Small intestine (tissue), 7 donors: ENCODE data around the gene OBSCN. TPM values are rescaled to one million over a fixed set of nuclear protein-coding genes. Genes with fewer than 3 reads are reported as not detected.
"Not testable (repeated sequence)": the region's sequence is repeated elsewhere in the genome, so short reads cannot be mapped to it uniquely, and the experiment has no call there.

Experiments used
- DNase-seq, 2 donors: peaks; one replicate each; pipeline versions ENCODE4 v3.0.0 to v3.0.0-alpha.2; 2013
- FAIRE-seq: peaks from 2 replicates; lab custom pipeline; 2012; peaks lifted over from hg19 to GRCh38; lab: Jason Lieb, UNC
- H3K27ac ChIP-seq, 3 donors: one replicate each; pipeline ENCODE4 v1.5.1; 2013; ENCODE audit warnings: low read length in 2 of 3, mild to moderate bottlenecking in 2 of 3, control low read depth in 1 of 3, inconsistent platforms in 1 of 3, low read depth in 1 of 3, moderate library complexity in 1 of 3
- H3K27me3 ChIP-seq, 3 donors: one replicate each; pipeline ENCODE4 v1.6.1; 2013; ENCODE audit warnings: low read length in 3 of 3, inconsistent platforms in 1 of 3; ENCODE audit not compliant: control insufficient read depth in 3 of 3, insufficient read depth in 3 of 3
- H3K36me3 ChIP-seq, 3 donors: one replicate each; pipeline ENCODE4 v1.6.1; 2013; ENCODE audit warnings: low read length in 3 of 3, inconsistent platforms in 1 of 3, low read depth in 1 of 3, mild to moderate bottlenecking in 1 of 3, moderate library complexity in 1 of 3; ENCODE audit not compliant: control insufficient read depth in 3 of 3, insufficient read depth in 2 of 3
- H3K4me1 ChIP-seq, 3 donors: one replicate each; pipeline ENCODE4 v1.6.1; 2013; ENCODE audit warnings: low read length in 2 of 3, inconsistent platforms in 1 of 3, low read depth in 1 of 3, mild to moderate bottlenecking in 1 of 3, moderate library complexity in 1 of 3; ENCODE audit not compliant: control insufficient read depth in 3 of 3, insufficient read depth in 2 of 3
- H3K4me3 ChIP-seq, 3 donors: one replicate each; pipeline ENCODE4 v1.5.1; 2013; ENCODE audit warnings: low read length in 3 of 3, control low read depth in 1 of 3, inconsistent platforms in 1 of 3, low read depth in 1 of 3, mild to moderate bottlenecking in 1 of 3, moderate library complexity in 1 of 3
- H3K9me3 ChIP-seq, 2 donors: one replicate each; pipeline ENCODE4 v1.6.1; 2013; ENCODE audit warnings: low read depth in 1 of 2, low read length in 1 of 2; ENCODE audit not compliant: control insufficient read depth in 2 of 2, insufficient read depth in 1 of 2
- WGBS, 3 donors: extraction: QIAGEN DNeasy Blood & Tissue Kit; methylation state at CpG; one replicate each; pipeline ENCODE4 v1.1.7; 2013; 5-methylcytosine and 5-hydroxymethylcytosine counted together
- polyA plus RNA-seq, 4 donors: library from polyadenylated mRNA; stranded (reverse) in 3 of 4; unstranded in 1 of 4; fragments of 200-250 nt in 3 of 4; fragments of 120-200 nt in 1 of 4; gene quantifications; one replicate each; pipeline versions ENCODE4 v1.2.1 to v1.2.3, GENCODE V29; 2013
- donor health status: healthy with polysubstance abuse.
- donor health status: control.
- donor health status: control.
- donor health status: Bipolar disorder and iron deficiency.
- donor health status: healthy.

OBSCN gene
- polyA plus RNA-seq, 4 donors, result 3.6 to 36.2 (median 5.7) TPM

DNA sequence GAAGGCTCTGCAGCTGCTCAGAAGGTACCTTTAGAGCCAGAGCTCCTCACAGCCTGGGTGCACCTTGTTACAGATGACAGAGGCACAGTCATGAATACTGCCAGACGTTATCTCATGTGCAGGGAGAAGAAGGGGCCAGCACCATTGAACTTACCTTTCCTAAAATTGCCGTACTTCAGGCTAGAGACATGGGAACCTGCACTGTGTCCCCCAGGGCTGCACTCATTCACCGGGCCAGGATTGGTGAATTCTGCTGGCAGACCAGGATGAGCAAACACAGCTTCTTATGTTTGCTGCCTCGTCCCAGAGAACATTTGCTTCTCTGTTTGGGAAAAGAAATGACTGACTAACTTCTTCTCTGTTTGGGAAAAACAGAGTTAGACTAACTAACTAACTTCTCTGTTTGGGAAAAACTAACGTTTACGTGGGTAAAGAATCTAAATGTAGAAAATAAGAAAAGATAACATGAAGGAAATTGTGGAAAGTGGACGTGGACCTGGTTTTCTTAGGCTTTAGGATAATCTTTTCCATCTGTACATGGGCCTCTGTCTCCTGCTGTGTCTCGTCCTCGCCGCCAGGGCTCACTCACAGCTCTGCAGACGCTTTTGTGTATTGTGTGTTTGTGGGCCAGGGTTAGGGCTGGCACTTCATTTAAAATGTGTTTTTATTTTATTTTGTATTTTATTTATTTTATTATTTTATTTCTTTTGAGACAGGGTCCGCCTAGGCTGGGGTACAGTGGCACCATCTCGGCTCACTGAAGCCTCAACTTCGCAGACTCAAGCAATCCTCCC lies 9.9 kb downstream of the OBSCN start:
- no peaks in the 10 kb centered on the region for H3K4me1 ChIP-seq
- no peaks in the 10 kb centered on the region for H3K27me3 ChIP-seq
- H3K4me3 ChIP-seq, result no peak overlapping the region
- no peak overlapping the region for H3K27ac ChIP-seq
- H3K9me3 ChIP-seq, result no peaks in the 10 kb centered on the region
- DNase-seq (no peak), FAIRE-seq (no peak)
- peaks cover 0 to 61% (median 0%) of the 10 kb centered on the region in 3 donors for H3K36me3 ChIP-seq
- 88 to 90% (median 89%) methylated on average over 14 of the region's 14 CpGs for WGBS, 3 donors

GRCh38 chr1:228218513-228219244 lies 10.8 kb downstream of the OBSCN start:
- H3K27me3 ChIP-seq, result no peaks in the 10 kb centered on the region
- peaks cover 0 to 64% (median 0%) of the 10 kb centered on the region in 3 donors for H3K36me3 ChIP-seq
- no peak for FAIRE-seq
- H3K4me3 ChIP-seq, result no peak overlapping the region
- no peaks in the 10 kb centered on the region for H3K4me1 ChIP-seq
- H3K9me3 ChIP-seq, result peaks cover 0 to 4% of the 10 kb centered on the region in 2 donors
- 79 to 87% (median 84%) methylated on average over 14 of the region's 14 CpGs for WGBS, 3 donors
- no peak for DNase-seq
- H3K27ac ChIP-seq, result no peak overlapping the region

- FAIRE-seq (no peak), DNase-seq (no peak)
- H3K4me1 ChIP-seq, result no peaks in the 10 kb centered on the region
- no peak overlapping the region for H3K4me3 ChIP-seq
- H3K36me3 ChIP-seq, result peaks cover 0 to 71% (median 0%) of the 10 kb centered on the region in 3 donors
- H3K27ac ChIP-seq, result no peak overlapping the region
- WGBS, 3 donors, result 92 to 93% (median 93%) methylated on average over 16 of the region's 16 CpGs
- H3K9me3 ChIP-seq, result peaks cover 0 to 11% of the 10 kb centered on the region in 2 donors
- no peaks in the 10 kb centered on the region for H3K27me3 ChIP-seq
Measured at GRCh38 chr1:228219245-228219961, 11.6 kb downstream of the OBSCN start.

- Histone ChIP-seq H3K36me3 (peaks cover 0 to 72% (median 0%) of the 10 kb centered on the region in 3 donors), H3K4me3 (no peak overlapping the region), H3K4me1 (no peaks in the 10 kb centered on the region), H3K27me3 (no peaks in the 10 kb centered on the region), H3K9me3 (peaks cover 0 to 19% of the 10 kb centered on the region in 2 donors), H3K27ac (no peak overlapping the region)
- WGBS, 3 donors, result 90 to 93% (median 91%) methylated on average over 28 of the region's 28 CpGs
- FAIRE-seq (no peak), DNase-seq (no peak)
Measured at GRCh38 chr1:228219962-228220780, 12.3 kb downstream of the OBSCN start.

DNA sequence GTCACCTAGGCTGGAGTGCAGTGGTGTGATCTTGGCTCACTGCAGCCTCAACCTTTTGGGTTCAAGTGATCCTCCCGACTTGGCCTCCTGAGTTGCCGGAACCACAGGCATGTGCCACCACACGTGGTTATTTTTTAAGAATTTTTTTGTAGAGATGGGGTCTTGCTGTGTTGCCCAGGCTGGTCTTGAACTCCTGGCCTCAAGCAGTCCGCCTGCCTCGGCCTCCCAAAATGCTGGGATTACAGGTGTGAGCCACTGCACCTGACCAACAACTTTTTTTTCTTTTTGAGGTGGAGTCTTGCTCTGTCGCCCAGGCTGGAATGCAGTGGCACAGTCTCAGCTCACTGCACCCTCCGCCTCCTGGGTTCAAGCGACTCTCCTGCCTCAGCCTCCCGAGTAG lies 13.3 kb downstream of the OBSCN start:
- WGBS, 3 donors, result 93 to 99% (median 94%) methylated on average over 9 of the region's 9 CpGs
- not testable (repeated sequence) for H3K4me1 ChIP-seq, FAIRE-seq, H3K27ac ChIP-seq, DNase-seq, H3K27me3 ChIP-seq, H3K4me3 ChIP-seq
- peaks cover 0 to 23% of the 10 kb centered on the region in 2 donors for H3K9me3 ChIP-seq
- H3K36me3 ChIP-seq, result peaks cover 0 to 70% (median 0%) of the 10 kb centered on the region in 3 donors

DNA sequence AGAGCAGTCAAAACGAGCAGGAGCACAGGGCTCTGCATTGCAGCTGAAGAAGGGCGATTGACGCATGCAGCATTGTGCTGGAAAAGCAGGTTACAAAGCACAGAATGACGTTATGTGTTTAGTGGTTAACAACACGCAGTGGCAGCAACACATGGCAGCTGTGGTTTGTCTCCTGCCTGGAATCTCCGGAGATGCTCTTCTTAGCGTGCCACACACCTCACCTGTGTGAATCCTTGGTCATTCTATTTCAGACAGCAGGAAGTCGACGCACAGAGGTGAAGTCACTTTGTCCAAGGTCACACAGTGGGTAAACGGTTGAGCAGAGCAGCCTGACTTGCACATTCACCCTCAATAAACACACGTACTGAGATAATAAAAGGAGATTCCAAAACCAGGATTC lies 14.7 kb downstream of the OBSCN start:
- WGBS, 3 donors, result 59 to 79% (median 70%) methylated on average over 11 of the region's 11 CpGs
- H3K4me1 ChIP-seq, result peaks cover 0 to 6% (median 2%) of the 10 kb centered on the region in 3 donors
- DNase-seq, result no peak
- peaks cover 0 to 65% (median 0%) of the 10 kb centered on the region in 3 donors for H3K36me3 ChIP-seq
- H3K9me3 ChIP-seq, result peaks cover 0 to 23% of the 10 kb centered on the region in 2 donors
- H3K4me3 ChIP-seq, result no peak overlapping the region
- no peak for FAIRE-seq
- no peaks in the 10 kb centered on the region for H3K27me3 ChIP-seq
- H3K27ac ChIP-seq, result no peak overlapping the region

DNA sequence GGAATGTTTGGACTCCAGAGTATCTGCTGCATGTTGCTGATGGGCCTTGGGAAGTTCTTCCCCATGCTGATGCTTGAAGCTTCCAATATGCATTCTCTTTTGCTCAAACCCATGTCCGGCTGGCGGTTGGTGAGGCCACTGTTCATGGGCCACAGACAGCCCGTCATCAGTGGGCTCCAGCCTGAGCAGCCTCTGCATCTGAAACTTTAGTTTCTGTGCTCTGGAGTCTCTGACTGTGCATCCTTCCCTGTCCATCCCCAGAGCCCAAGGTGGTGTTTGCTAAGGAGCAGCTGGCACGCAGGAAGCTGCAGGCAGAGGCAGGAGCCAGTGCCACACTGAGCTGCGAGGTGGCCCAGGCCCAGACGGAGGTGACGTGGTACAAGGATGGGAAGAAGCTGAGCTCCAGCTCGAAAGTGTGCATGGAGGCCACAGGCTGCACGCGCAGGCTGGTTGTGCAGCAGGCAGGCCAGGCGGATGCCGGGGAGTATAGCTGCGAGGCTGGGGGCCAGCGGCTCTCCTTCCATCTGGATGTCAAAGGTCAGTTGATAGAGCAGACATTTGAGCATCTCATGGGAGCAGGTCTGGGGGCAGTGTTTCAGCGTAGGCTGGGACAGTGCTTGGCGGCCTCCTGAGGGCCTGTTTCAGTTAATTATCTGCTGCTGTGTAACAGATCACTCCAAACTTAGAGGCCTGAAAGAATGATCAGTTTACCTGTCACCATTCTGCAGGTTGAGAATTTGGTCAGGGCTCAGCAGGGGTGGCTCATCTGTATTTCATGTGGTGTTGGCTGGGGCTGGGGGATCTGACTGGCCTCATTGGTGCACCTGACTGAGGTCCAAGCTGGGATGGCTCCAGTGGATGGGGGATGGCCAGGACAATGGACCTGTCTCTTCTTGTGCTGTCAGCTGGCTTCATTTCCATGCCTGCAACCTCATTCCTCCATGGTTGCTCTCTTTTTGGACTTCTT lies 16.6 kb downstream of the OBSCN start:
- Histone ChIP-seq H3K4me3 (no peak overlapping the region), H3K9me3 (peaks cover 0 to 23% of the 10 kb centered on the region in 2 donors), H3K4me1 (peaks cover 0 to 9% (median 2%) of the 10 kb centered on the region in 3 donors), H3K27me3 (no peaks in the 10 kb centered on the region), H3K27ac (no peak overlapping the region), H3K36me3 (peaks cover 0 to 51% (median 0%) of the 10 kb centered on the region in 3 donors)
- DNase-seq (no peak), FAIRE-seq (no peak)
- WGBS, 3 donors, result 90 to 97% (median 91%) methylated on average over 16 of the region's 16 CpGs
